Activated CD4-positive, alpha-beta memory T cell treated with anti-CD3 and anti-CD28 coated beads, Interleukin-2, amount 10 ng/mL, durations not matched to agents 7 days and 5 days (primary cell): ENCODE measurements around the gene PRC1. TPM values are rescaled to one million over a fixed set of nuclear protein-coding genes. Genes with fewer than 3 reads are reported as not detected.

Experiments used
- CTCF ChIA-PET: fragments of 350-600 bp; sonication (Branson Sonifier 250); formaldehyde crosslinking; loops from one replicate; lab custom pipeline; 2021; ENCODE audit warnings: antibody characterized with exemption, inconsistent platforms; lab: Charles Lee
- POLR2A ChIA-PET: fragments of 350-600 bp; sonication (Branson Sonifier 250); formaldehyde crosslinking; loops from one replicate; lab custom pipeline; 2021; ENCODE audit warnings: antibody characterized with exemption; lab: Charles Lee
- DNase-seq: peaks from one replicate; pipeline ENCODE4 v3.0.0-alpha.2; 2020
- H3K27ac Mint-ChIP-seq: one replicate; pipeline ENCODE4 v1.8.0; 2021; ENCODE audit warnings: mild to moderate bottlenecking, mixed read lengths
- H3K27me3 Mint-ChIP-seq: one replicate; pipeline ENCODE4 v1.8.0; 2021; ENCODE audit warnings: mixed read lengths
- H3K36me3 Mint-ChIP-seq: one replicate; pipeline ENCODE4 v1.8.0; 2021; ENCODE audit warnings: low read depth, mixed read lengths
- H3K4me1 Mint-ChIP-seq: one replicate; pipeline ENCODE4 v1.8.0; 2021; ENCODE audit warnings: mixed read lengths
- H3K4me3 Mint-ChIP-seq: one replicate; pipeline ENCODE4 v1.8.0; 2021; ENCODE audit warnings: mild to moderate bottlenecking, mixed read lengths
- H3K9me3 Mint-ChIP-seq: one replicate; pipeline ENCODE4 v1.8.0; 2021; ENCODE audit warnings: mixed read lengths
- total RNA-seq, 2 experiments: library from RNA; stranded (reverse); gene quantifications; one replicate each; pipeline ENCODE4 v1.2.3, GENCODE V29; 2021

The PRC1 gene
- total RNA-seq, 2 experiments from 2014 or later = 158 to 167 TPM

DNA sequence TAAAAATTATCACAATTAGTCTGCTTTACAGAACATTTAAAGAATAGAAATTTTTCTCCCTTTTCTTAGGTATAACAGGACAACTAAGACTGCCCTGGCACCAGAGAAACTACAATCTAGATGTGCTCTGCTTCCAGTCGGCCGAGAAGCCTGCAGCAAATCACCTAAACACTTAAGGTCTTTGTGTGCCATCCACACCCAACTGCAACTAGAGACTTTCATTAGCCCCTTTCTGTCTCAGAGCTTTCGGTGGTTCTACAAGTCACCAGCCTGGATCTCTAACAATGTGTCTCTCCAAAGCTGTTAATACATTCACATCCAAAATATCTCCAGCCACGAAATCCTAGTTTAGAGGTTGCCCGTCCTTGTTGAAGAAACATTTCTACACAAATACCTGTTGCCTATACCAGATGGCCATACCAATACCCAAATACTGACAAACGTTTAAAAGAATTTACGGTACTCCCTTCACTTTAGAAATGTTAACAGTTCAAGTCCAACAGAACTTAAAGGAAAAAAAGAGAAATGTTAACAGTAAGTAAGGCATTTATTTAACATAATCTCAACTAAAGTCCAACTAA is 6.7 kb downstream of the PRC1 start:
- Mint-ChIP-seq H3K27ac (peak overlapping the region; percentile 45), H3K4me3 (no peak overlapping the region), H3K9me3 (no peaks in the 10 kb centered on the region), H3K36me3 (peaks cover 56% of the 10 kb centered on the region), H3K27me3 (no peaks in the 10 kb centered on the region), H3K4me1 (peaks cover 69% of the 10 kb centered on the region)
- no peak for DNase-seq
- CTCF ChIA-PET = interaction anchor here (0.9 to 2.5 kb wide), 6 partner anchors 8 to 62 kb away, joined by 3 to 16 read pairs (median 6); partner anchors contain the start of gene HDDC3
- POLR2A ChIA-PET = interaction anchor here (0.8 to 1.9 kb wide), 4 partner anchors 8 to 284 kb away, joined by 3 to 7 read pairs (median 4); partner anchors contain the start of gene UNC45A

DNA sequence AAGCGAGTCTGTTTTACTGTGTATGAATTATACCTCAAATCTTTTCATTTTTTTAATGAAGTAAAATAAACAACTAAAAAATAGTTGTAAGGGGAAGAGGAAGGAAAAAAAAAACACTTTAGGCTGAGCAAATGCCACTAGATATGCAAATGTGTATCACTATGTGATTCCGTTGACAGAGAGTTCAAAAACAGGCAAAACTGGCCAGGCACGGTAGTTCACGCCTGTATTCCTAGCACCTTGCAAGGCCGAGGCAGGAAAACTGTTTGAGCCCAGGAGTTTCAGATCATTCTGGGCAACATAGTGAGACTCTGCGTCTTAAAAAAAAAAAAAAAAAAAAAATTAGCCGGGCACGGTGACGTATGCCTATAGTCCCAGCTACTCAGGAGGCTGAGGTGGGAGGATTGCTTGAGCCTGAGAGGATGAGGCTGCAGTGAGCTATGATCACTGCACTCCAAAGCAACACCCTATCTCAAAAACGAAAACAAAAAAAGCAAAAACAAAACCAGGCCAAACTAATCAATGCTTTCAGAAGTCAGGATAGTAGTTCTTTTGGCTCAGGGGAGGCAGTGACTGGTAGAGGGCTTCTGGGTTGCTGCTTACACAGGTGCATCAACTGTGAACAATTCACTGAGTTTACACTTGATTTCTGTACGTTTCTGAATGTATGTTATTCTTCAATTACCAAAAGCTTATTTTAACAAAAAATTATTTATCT is 7.4 kb downstream of the PRC1 start:
- DNase-seq = no peak
- POLR2A ChIA-PET = interaction anchor here (0.8 to 11.0 kb wide), 5 partner anchors 20 to 285 kb away, joined by 3 to 83 read pairs (median 7); partner anchors contain the start of genes RCCD1 and UNC45A
- no peaks in the 10 kb centered on the region for H3K27me3 Mint-ChIP-seq
- H3K4me1 Mint-ChIP-seq = peaks cover 69% of the 10 kb centered on the region
- no peaks in the 10 kb centered on the region for H3K9me3 Mint-ChIP-seq
- peaks cover 56% of the 10 kb centered on the region for H3K36me3 Mint-ChIP-seq
- CTCF ChIA-PET = interaction anchor here (0.9 to 2.5 kb wide), 6 partner anchors 8 to 63 kb away, joined by 3 to 16 read pairs (median 6); partner anchors contain the start of gene HDDC3
- H3K4me3 Mint-ChIP-seq = no peak overlapping the region
- H3K27ac Mint-ChIP-seq = peak overlapping the region; percentile 61

DNA sequence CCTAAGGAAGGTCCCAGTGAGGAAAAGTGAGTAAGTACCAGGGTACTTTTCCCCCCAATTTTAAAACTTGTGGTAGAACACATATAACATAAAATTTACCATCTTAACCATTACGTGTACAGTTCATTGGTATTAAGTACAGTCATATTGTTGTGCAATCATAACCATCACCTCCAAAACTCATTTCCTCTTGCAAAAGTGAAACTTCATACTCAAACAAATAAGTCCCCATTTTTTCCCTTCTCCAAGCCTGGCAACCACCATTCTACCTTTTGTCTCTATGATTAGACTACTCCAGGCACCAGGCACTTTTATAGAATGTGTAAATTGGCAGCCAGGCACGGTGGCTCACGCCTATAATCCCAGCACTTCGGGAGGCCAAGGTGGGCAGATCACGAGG is 12.2 kb downstream of the PRC1 start:
- H3K4me3 Mint-ChIP-seq = no peak overlapping the region
- ChIA-PET POLR2A (interaction anchor here (1.4 to 11.0 kb wide), 4 partner anchors 11 to 51 kb away, joined by 3 to 83 read pairs (median 7); partner anchors contain the start of genes RCCD1 and UNC45A), CTCF (interaction anchor here (1.0 kb wide), 1 partner anchor 24 kb away, joined by 5 read pairs; no protein-coding TSS in a partner anchor)
- H3K27ac Mint-ChIP-seq = peak overlapping the region; percentile 75
- no peaks in the 10 kb centered on the region for H3K9me3 Mint-ChIP-seq
- no peaks in the 10 kb centered on the region for H3K27me3 Mint-ChIP-seq
- H3K4me1 Mint-ChIP-seq = peaks cover 39% of the 10 kb centered on the region
- H3K36me3 Mint-ChIP-seq = peaks cover 84% of the 10 kb centered on the region
- DNase-seq = no peak

DNA sequence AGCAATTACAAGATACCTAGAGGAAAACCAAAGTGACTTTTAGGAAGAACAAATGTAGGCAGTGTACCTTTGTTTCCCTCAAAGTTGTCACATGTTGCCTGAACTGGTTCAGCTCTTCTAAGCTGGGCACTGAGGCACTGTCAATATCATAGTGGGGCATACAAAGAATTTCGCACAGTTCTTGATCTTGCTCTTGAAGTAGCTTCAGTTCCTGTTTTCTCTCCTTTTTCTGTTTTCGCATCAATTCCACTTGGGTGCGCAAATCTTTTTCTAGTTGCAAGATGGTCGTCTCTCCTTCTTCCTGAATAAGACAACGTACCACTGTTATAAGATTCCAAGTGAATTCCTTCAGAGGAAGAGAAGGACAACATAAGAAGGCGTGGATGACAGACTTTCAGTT is 12.7 kb downstream of the PRC1 start:
- H3K27ac Mint-ChIP-seq = peak overlapping the region; percentile 75
- DNase-seq = no peak
- peaks cover 86% of the 10 kb centered on the region for H3K36me3 Mint-ChIP-seq
- peaks cover 37% of the 10 kb centered on the region for H3K4me1 Mint-ChIP-seq
- ChIA-PET CTCF (interaction anchor here (1.0 to 2.1 kb wide), 3 partner anchors 23 to 27 kb away, joined by 4 to 5 read pairs (median 4); partner anchors contain the start of gene RCCD1), POLR2A (interaction anchor here (0.9 to 11.0 kb wide), 5 partner anchors 11 to 50 kb away, joined by 3 to 83 read pairs (median 4); partner anchors contain the start of genes RCCD1 and UNC45A)
- H3K4me3 Mint-ChIP-seq = no peak overlapping the region
- H3K27me3 Mint-ChIP-seq = no peaks in the 10 kb centered on the region
- no peaks in the 10 kb centered on the region for H3K9me3 Mint-ChIP-seq

DNA sequence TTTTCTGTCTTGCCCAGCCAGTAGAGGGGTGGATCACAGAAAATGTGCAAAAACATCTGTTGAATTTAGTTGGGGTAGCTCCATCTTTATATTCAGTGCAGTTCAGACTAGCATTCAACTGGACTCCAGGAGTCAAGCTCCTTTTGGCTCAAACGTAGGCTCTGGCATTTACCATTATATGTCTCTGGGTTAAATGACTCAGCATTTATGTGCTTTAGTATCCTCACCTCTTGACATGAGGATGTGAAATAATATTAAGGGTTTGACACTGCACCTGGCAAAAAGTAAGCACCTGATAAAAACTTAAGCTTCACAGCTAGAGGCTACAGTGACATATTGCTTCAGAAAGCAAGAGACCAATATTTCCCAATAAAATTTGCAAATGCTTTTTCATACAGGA is 14.8 kb downstream of the PRC1 start:
- H3K27me3 Mint-ChIP-seq = no peaks in the 10 kb centered on the region
- no peaks in the 10 kb centered on the region for H3K9me3 Mint-ChIP-seq
- DNase-seq = no peak
- peaks cover 92% of the 10 kb centered on the region for H3K36me3 Mint-ChIP-seq
- POLR2A ChIA-PET = interaction anchor here (0.8 to 11.0 kb wide), 5 partner anchors 9 to 21 kb away, joined by 3 to 83 read pairs (median 4); partner anchors contain the start of gene RCCD1
- CTCF ChIA-PET = interaction anchor here (1.3 to 2.1 kb wide), 3 partner anchors 8 to 25 kb away, joined by 3 to 6 read pairs (median 4); partner anchors contain the start of gene RCCD1
- peak overlapping the region; percentile 35 for H3K27ac Mint-ChIP-seq
- peaks cover 27% of the 10 kb centered on the region for H3K4me1 Mint-ChIP-seq
- no peak overlapping the region for H3K4me3 Mint-ChIP-seq

DNA sequence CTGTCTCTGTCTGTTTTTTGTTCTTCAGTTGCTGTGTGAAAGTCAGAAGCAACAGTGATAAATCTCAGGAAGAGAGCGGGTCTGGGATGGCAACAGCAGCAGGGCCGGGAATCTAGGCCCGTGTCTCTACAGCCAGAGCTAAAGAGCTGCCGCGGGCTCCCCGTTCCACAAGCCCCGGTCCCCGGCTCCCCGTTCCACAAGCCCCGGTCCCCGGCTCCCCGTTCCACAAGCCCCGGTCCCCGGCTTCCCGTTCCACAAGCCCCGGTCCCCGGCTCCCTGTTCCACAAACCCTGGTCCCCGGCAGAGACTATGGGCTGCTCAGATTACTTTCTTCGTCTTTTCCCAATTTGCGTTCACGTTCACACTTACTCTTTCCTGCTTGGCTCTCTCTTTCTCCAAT is 20.1 kb downstream of the PRC1 start:
- ChIA-PET POLR2A (no interaction called here), CTCF (interaction anchor here (1.4 kb wide), 1 partner anchor 59 kb away, joined by 3 read pairs; no protein-coding TSS in a partner anchor)
- H3K4me1 Mint-ChIP-seq = no peaks in the 10 kb centered on the region
- H3K27ac Mint-ChIP-seq = no peak overlapping the region
- H3K9me3 Mint-ChIP-seq = no peaks in the 10 kb centered on the region
- DNase-seq = no peak
- no peaks in the 10 kb centered on the region for H3K27me3 Mint-ChIP-seq
- H3K4me3 Mint-ChIP-seq = no peak overlapping the region
- H3K36me3 Mint-ChIP-seq = peaks cover 79% of the 10 kb centered on the region

DNA sequence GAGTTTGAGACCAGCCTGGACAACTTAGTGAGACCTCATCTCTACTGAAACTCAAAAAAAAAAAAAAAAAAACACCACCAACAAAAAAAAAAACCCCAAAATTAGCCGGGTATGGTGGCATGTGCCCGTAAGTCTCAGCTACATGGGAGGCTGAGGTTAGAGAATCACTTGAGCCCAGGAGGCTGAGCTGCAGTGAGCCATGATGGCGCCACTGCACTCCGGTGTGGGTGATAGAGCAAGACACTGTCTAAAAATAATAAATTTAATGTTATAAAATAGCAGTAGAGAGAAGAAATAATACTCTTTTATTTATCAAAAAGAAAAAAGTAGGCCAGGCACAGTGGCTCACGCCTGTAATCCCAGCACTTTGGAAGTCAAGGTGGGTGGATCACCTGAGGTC is 22.2 kb downstream of the PRC1 start:
- ChIA-PET POLR2A (no interaction called here), CTCF (interaction anchor here (0.7 to 1.2 kb wide), 2 partner anchors 37 to 61 kb away, joined by 4 read pairs; no protein-coding TSS in a partner anchor)
- Mint-ChIP-seq H3K27me3 (no peaks in the 10 kb centered on the region), H3K36me3 (peaks cover 80% of the 10 kb centered on the region), H3K4me3 (no peak overlapping the region), H3K27ac (no peak overlapping the region), H3K4me1 (no peaks in the 10 kb centered on the region), H3K9me3 (no peaks in the 10 kb centered on the region)
- no peak for DNase-seq

DNA sequence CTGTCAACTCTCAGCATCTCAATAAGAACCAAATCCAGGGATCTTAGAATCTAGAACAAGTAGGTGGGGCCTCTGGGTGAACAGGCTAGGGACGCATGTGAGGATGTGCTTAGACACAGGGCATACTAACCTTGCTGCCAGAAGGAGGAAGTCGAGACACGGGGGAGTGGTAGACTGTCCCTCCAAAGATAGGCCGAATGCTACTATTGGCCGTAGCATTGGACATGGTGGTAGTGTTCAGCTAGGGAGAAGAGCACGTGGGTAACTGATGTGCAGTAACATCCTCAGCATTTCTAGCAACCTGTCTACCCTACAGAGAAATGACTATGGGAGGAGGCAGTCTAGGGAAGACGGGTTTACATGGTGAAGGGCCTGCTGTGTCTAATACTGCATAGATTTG is 24.1 kb downstream of the PRC1 start:
- H3K4me3 Mint-ChIP-seq = no peak overlapping the region
- no peak for DNase-seq
- peaks cover 81% of the 10 kb centered on the region for H3K36me3 Mint-ChIP-seq
- H3K4me1 Mint-ChIP-seq = no peaks in the 10 kb centered on the region
- ChIA-PET POLR2A (interaction anchor here (1.1 to 4.5 kb wide), 6 partner anchors 8 to 16 kb away, joined by 3 to 19 read pairs (median 4); partner anchors contain the start of gene RCCD1), CTCF (interaction anchor here (3.9 kb wide), 1 partner anchor 14 kb away, joined by 26 read pairs; no protein-coding TSS in a partner anchor)
- H3K9me3 Mint-ChIP-seq = no peaks in the 10 kb centered on the region
- no peaks in the 10 kb centered on the region for H3K27me3 Mint-ChIP-seq
- H3K27ac Mint-ChIP-seq = no peak overlapping the region

DNA sequence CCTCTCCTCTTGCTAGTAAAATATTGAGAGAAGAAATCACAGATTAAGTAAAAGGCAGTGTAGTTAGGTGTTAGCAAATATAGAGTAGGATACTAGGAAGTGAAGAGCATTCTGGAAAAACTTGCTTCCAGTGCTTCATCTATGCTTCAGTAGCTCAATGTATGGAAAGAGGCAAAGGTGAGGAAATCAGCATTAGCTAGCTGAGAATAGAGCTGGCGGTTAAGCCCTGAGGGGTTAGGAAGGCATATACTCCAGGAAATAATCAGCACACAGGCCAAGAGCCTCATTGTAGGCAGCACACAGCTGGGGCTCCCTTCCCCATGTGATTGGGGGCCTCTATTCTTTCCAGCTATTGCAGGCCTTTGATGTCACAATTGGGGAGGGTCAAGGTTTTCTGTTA is 25.9 kb downstream of the PRC1 start:
- CTCF ChIA-PET = interaction anchor here (1.0 to 3.9 kb wide), 2 partner anchors 12 to 81 kb away, joined by 4 to 26 read pairs; no protein-coding TSS in a partner anchor
- Mint-ChIP-seq H3K27ac (no peak overlapping the region), H3K4me3 (no peak overlapping the region), H3K27me3 (no peaks in the 10 kb centered on the region), H3K9me3 (no peaks in the 10 kb centered on the region), H3K36me3 (peaks cover 77% of the 10 kb centered on the region), H3K4me1 (no peaks in the 10 kb centered on the region)
- no peak for DNase-seq
- POLR2A ChIA-PET = interaction anchor here (1.1 to 4.5 kb wide), 2 partner anchors 10 kb away, joined by 7 to 19 read pairs; no protein-coding TSS in a partner anchor

DNA sequence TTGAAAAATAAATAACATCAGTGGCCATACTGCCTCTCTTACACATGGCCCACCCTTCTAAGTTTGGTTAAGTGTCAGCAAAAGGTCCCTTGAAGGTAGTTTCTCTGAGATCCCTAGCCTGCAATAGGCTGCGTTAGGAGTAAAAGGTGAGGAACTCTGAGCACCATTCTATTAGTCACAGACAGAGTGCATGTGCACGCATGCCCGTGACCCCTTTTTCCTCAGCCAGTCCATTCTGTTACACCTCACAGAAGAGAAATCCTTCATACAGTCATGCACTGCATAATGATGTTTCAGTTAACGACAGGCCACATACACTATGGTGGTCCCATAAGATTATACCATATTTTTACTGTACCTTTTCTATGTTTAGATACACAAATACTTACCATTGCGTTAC is 27.1 kb downstream of the PRC1 start:
- Mint-ChIP-seq H3K4me1 (no peaks in the 10 kb centered on the region), H3K4me3 (no peak overlapping the region), H3K27ac (no peak overlapping the region), H3K27me3 (no peaks in the 10 kb centered on the region), H3K9me3 (no peaks in the 10 kb centered on the region), H3K36me3 (peaks cover 78% of the 10 kb centered on the region)
- CTCF ChIA-PET = interaction anchor here (1.7 kb wide), 1 partner anchor 10 kb away, joined by 16 read pairs; no protein-coding TSS in a partner anchor
- POLR2A ChIA-PET = interaction anchor here (1.0 to 4.5 kb wide), 4 partner anchors 11 to 19 kb away, joined by 3 to 19 read pairs (median 6); no protein-coding TSS in a partner anchor
- DNase-seq = no peak

DNA sequence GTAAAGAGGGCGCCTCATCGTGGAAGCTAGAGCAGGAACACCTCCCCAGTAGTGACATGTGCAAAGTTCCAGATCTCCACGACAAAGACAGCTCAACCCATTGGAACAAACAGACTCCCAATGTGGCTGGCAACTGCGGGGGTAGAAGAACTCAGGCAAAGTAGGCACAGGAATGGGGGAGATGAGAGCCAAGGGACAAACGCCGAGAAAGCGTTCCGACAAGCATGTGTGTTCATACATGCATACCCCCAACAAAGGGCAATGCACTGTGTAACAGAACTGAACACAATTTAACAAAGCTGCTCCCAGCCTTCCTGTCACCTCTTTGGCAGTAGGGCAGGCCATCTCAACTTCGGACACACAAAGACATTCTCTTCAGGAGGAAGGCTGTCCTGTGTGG is 28.1 kb downstream of the PRC1 start:
- no peak for DNase-seq
- no peaks in the 10 kb centered on the region for H3K4me1 Mint-ChIP-seq
- ChIA-PET POLR2A (interaction anchor here (1.3 to 4.5 kb wide), 3 partner anchors 12 to 20 kb away, joined by 4 to 19 read pairs (median 8); no protein-coding TSS in a partner anchor), CTCF (interaction anchor here (0.6 to 1.7 kb wide), 3 partner anchors 9 to 151 kb away, joined by 3 to 16 read pairs (median 5); no protein-coding TSS in a partner anchor)
- H3K9me3 Mint-ChIP-seq = no peaks in the 10 kb centered on the region
- H3K36me3 Mint-ChIP-seq = peaks cover 87% of the 10 kb centered on the region
- no peak overlapping the region for H3K4me3 Mint-ChIP-seq
- no peak overlapping the region for H3K27ac Mint-ChIP-seq
- H3K27me3 Mint-ChIP-seq = no peaks in the 10 kb centered on the region

DNA sequence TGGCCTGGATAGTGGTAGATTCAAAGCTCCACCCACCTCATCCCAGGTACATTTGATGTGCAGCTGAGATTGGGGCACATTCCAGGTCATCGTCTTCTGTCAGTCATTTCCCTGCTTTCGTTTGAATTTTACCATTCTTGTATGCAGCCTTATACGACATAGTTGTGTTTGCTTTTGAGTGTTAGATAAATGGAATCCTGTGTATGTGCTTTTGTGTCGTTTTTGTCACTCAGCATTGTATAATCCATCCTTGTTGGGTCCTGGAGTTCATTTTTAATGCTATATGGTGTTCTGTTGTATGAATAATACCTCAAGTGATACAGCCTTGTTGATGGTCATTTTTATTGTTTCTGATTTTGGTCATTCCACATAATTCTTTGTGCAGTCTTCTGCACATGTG is 32.3 kb downstream of the PRC1 start:
- ChIA-PET POLR2A (interaction anchor here (10.1 to 10.6 kb wide), 2 partner anchors 19 to 28 kb away, joined by 83 to 198 read pairs; partner anchors contain the start of genes HDDC3 and UNC45A), CTCF (interaction anchor here (1.2 to 12.0 kb wide), 2 partner anchors 29 to 310 kb away, joined by 4 to 167 read pairs; partner anchors contain the start of genes HDDC3 and UNC45A)
- no peaks in the 10 kb centered on the region for H3K27me3 Mint-ChIP-seq
- DNase-seq = no peak
- H3K4me3 Mint-ChIP-seq = no peak overlapping the region
- peaks cover 11% of the 10 kb centered on the region for H3K4me1 Mint-ChIP-seq
- peaks cover 73% of the 10 kb centered on the region for H3K36me3 Mint-ChIP-seq
- H3K9me3 Mint-ChIP-seq = no peaks in the 10 kb centered on the region
- no peak overlapping the region for H3K27ac Mint-ChIP-seq
